CD4-positive, alpha-beta T cell treated with Interleukin-12 subunit alpha and Interleukin-12 subunit beta, for 1 hour (primary cell): ENCODE results near the gene TIMM10B.
"Not testable (repeated sequence)": the region's sequence is repeated elsewhere in the genome, so short reads cannot be mapped to it uniquely, and the experiment has no call there.

ENCODE experiments used
- DNase-seq: peaks from one replicate; pipeline ENCODE4 v3.0.0-alpha.2; 2020

TIMM10B gene

GRCh38 chr11:6516865-6517264 lies 35.6 kb downstream of the TIMM10B start:
- DNase-seq = no peak

GRCh38 chr11:6520265-6520664 lies 39.0 kb downstream of the TIMM10B start:
- no peak for DNase-seq

GRCh38 chr11:6521946-6522345 lies 40.6 kb downstream of the TIMM10B start:
- not testable (repeated sequence) for DNase-seq

- no peak for DNase-seq
Measured at GRCh38 chr11:6523253-6523652, 42.0 kb downstream of the TIMM10B start.

- DNase-seq = no peak
Measured at GRCh38 chr11:6526411-6527135, 45.3 kb downstream of the TIMM10B start.

GRCh38 chr11:6529266-6529665 lies 48.0 kb downstream of the TIMM10B start:
- DNase-seq = no peak

GRCh38 chr11:6530848-6531247 lies 49.5 kb downstream of the TIMM10B start:
- DNase-seq = no peak

GRCh38 chr11:6531267-6531752 lies 50.0 kb downstream of the TIMM10B start:
- DNase-seq = peak; percentile 59
